Right atrium auricular region (tissue), 2 donors: ENCODE data around the gene SPSB3. TPM values are rescaled to one million over a fixed set of nuclear protein-coding genes. Genes with fewer than 3 reads are reported as not detected.

Source experiments
- DNase-seq: peaks from one replicate; pipeline ENCODE4 v3.0.0-alpha.2; 2019; ENCODE audit warnings: low spot score
- H3K27ac ChIP-seq, 2 donors: fragments of 200-600 bp; sonication (generic); 1 replicate in 1 of 2; 2 replicates in 1 of 2; pipeline ENCODE4 v1.5.1; 2016 to 2019
- H3K27me3 ChIP-seq, 2 donors: fragments of 200-600 bp; sonication (generic); one replicate each; pipeline versions ENCODE4 v1.5.1 to v1.6.0; 2017 to 2019
- H3K36me3 ChIP-seq: fragments of 200-600 bp; sonication (generic); one replicate; pipeline ENCODE4 v1.5.1; 2016
- H3K4me1 ChIP-seq, 2 donors: fragments of 200-600 bp; sonication (generic); one replicate each; pipeline versions ENCODE4 v1.5.1 to v1.6.0; 2017 to 2019
- H3K4me3 ChIP-seq, 2 donors: fragments of 200-600 bp; sonication (generic); 1 replicate in 1 of 2; 2 replicates in 1 of 2; pipeline ENCODE4 v1.5.1; 2017 to 2019; ENCODE audit warnings: mild to moderate bottlenecking in 1 of 2, moderate library complexity in 1 of 2
- H3K9me3 ChIP-seq, 2 donors: fragments of 200-600 bp; sonication (generic); one replicate each; pipeline ENCODE4 v1.5.1; 2019
- total RNA-seq, 2 donors: library from RNA; depleted of rRNA; stranded (reverse); fragments of >200 nt; gene quantifications; one replicate each; pipeline ENCODE4 v1.1.0, GENCODE V29; 2016
- TF ChIP-seq, protein P1 (sequence below), 2 donors: fragments of 200-600 bp; sonication (generic); IDR thresholded peaks; one replicate each; pipeline ENCODE4 v1.5.1; 2019; ENCODE audit warnings: antibody characterized with exemption in 2 of 2

The SPSB3 gene
- total RNA-seq, 2 donors from 2014 or later = 41.9 to 49.0 TPM

- H3K27ac ChIP-seq = no peak overlapping the region
- TF ChIP-seq, protein P1, sequence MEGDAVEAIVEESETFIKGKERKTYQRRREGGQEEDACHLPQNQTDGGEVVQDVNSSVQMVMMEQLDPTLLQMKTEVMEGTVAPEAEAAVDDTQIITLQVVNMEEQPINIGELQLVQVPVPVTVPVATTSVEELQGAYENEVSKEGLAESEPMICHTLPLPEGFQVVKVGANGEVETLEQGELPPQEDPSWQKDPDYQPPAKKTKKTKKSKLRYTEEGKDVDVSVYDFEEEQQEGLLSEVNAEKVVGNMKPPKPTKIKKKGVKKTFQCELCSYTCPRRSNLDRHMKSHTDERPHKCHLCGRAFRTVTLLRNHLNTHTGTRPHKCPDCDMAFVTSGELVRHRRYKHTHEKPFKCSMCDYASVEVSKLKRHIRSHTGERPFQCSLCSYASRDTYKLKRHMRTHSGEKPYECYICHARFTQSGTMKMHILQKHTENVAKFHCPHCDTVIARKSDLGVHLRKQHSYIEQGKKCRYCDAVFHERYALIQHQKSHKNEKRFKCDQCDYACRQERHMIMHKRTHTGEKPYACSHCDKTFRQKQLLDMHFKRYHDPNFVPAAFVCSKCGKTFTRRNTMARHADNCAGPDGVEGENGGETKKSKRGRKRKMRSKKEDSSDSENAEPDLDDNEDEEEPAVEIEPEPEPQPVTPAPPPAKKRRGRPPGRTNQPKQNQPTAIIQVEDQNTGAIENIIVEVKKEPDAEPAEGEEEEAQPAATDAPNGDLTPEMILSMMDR (IDR thresholded peaks at IDR 0.05) = no peak
- no peak for DNase-seq
These were observed 10.6 kb upstream of the SPSB3 start for GRCh38 chr16:1792836-1793577.

GRCh38 chr16:1791943-1792812 is 9.8 kb upstream of the SPSB3 start:
- Histone ChIP-seq H3K27ac (no peak overlapping the region), H3K4me1 (no peaks in the 10 kb centered on the region), H3K9me3 (no peaks in the 10 kb centered on the region), H3K4me3 (no peak overlapping the region), H3K36me3 (peaks cover 15% of the 10 kb centered on the region), H3K27me3 (no peaks in the 10 kb centered on the region)
- TF ChIP-seq, protein P1 (IDR thresholded peaks at IDR 0.05) = no peak
- DNase-seq = no peak

More at GRCh38 chr16:1792836-1793577, 10.6 kb upstream of the SPSB3 start:
- Histone ChIP-seq H3K4me3 (no peak overlapping the region), H3K4me1 (no peaks in the 10 kb centered on the region), H3K9me3 (no peaks in the 10 kb centered on the region), H3K36me3 (peaks cover 14% of the 10 kb centered on the region), H3K27me3 (no peaks in the 10 kb centered on the region)

DNA sequence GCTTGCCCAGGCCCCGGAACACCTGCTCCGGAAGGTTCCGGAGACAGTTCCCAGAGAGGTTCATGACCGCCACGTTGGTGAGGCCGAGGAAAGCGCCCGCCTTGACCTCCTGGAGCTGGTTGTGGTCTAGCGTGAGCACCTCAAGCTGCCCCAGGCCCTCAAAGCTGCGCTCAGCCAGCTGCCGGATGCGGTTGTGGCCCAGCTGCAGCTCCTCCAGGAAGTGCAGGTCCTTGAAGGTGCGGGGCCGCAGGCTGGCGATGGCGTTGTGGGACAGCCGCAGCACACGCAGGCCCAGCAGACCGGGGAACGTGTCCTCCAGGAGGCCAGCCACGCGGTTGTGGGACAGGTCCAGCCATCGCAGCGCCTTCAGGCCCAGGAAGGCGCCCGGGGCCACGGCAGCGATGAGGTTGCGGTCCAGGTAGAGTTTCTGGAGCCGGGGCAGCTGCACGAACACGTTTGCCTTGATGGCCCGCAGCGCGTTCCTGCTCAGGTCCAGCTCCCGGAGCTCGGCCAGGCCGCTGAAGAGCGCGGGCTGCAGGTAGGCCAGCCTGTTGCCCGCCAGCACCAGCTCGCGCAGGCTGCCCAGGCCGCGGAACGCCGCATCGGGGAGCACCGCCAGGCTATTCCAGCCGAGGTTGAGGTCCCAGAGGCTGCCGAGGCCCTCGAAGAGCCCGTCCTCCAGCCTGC is 9.0 kb upstream of the SPSB3 start:
- H3K27ac ChIP-seq = no peak overlapping the region
- no peaks in the 10 kb centered on the region for H3K4me1 ChIP-seq
- DNase-seq = no peak
- TF ChIP-seq, protein P1 (IDR thresholded peaks at IDR 0.05) = no peak
- H3K9me3 ChIP-seq = no peaks in the 10 kb centered on the region
- no peaks in the 10 kb centered on the region for H3K27me3 ChIP-seq
- peaks cover 23% of the 10 kb centered on the region for H3K36me3 ChIP-seq
- H3K4me3 ChIP-seq = no peak overlapping the region

- Histone ChIP-seq H3K4me1 (peaks cover 0 to under 1% of the 10 kb centered on the region in 2 donors), H3K27ac (no peak overlapping the region), H3K27me3 (no peaks in the 10 kb centered on the region), H3K4me3 (no peak overlapping the region), H3K36me3 (peaks cover 23% of the 10 kb centered on the region), H3K9me3 (no peaks in the 10 kb centered on the region)
- no peak for DNase-seq
- TF ChIP-seq, protein P1 (IDR thresholded peaks at IDR 0.05) = no peak
These were observed 8.4 kb upstream of the SPSB3 start for GRCh38 chr16:1790611-1791255.

DNA sequence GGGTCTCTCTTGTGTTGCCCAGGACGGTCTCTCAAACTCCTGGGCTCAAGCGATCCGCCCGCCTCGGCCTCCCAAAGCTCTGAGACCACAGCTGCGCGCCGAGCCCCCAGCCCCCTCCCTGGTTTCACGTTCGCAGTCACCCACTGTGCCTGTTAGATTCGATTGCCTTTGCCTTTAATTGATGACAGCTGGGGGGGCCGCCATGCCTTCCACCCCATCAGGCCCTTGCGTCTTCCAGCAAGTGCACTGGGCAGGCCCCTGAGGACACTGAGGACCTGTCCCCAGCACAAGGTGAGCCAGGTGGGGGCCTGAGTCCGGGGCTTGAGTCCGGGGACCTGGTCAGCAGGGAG is 7.9 kb upstream of the SPSB3 start:
- DNase-seq = no peak
- H3K9me3 ChIP-seq = no peaks in the 10 kb centered on the region
- H3K36me3 ChIP-seq = peaks cover 23% of the 10 kb centered on the region
- H3K4me3 ChIP-seq = no peak overlapping the region
- H3K27ac ChIP-seq = no peak overlapping the region
- no peaks in the 10 kb centered on the region for H3K27me3 ChIP-seq
- H3K4me1 ChIP-seq = peaks cover 0 to 5% of the 10 kb centered on the region in 2 donors
- TF ChIP-seq, protein P1 (IDR thresholded peaks at IDR 0.05) = no peak
